Measurements from ENCODE around the gene LAMB3.

The LAMB3 gene

DNA sequence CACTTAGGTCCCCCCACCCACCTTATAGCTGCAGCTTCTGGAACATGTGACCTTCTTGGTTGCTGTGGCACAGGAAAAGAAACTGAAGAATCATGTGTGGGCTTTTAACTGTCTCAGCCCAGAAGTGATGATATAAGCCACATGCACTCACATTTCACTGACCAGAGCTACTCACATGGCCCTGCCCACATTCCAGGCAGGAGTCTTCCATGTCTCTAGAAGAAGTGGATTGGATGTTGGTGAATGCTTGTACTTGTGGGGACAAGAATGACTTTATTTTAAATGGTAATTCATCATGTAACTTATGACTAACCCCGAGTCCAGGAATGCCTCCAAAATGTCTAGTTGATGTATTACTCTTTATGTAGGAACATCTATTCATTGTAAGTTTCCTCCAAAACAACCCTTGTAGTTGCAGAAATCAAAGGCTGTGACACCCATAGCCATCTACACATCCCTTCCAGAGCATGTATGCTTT is 84.5 kb downstream of the LAMB3 start:
- H3K4me3 ChIP-seq (ENCODE audit: low read depth, low read length): no peak overlapping the region

DNA sequence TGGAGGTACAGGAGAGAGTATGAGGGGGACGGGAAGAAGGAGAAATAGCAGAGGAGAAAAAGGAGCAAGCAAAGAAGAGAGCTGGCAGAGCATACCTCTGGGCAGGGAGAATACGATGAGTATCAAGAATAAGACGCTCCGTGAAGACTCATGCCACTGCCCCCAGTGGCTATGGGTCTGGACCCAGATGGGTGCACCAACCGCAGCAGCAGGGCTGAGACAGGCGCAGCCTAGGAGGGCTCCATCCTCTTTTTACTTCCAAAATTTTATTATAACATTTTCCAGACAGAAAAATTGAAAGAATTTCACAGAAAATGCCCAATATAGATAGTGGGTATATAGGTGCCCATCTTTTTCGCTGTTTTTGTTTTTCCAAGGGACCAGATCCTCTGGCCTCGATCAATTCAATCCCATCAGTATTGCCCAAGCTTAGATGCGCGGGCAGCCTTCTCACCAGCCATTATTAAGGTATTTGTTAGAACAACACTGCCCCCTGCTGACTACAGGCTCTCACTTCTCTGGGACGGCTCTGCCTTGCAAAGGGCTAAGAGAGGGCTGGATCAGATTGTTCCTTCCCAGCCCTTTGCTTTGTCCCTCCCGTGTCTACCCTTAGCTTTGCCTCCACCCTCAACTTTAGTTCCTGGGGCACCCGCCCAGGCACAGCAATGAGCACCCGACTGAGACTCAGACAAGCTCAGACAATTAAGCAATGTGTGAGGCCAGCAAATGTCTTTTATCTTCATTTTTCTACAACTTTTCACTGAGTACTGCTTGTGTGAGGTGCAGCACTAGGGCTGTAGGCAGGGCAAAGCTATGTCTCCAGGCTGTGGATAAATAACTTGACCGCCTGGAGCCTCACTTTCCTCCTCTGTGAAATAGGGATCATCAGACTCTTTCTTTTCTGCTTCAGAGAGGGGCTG is 86.2 kb downstream of the LAMB3 start:
- H3K4me3 ChIP-seq (ENCODE audit: low read depth, low read length): no peak overlapping the region

Data from iPS-11a (cell line).